GM15510 (cell line): Measurements from ENCODE around the gene HIP1R.

Experiments
- POLR2A ChIP-seq: IDR thresholded peaks from 3 replicates; pipeline ENCODE4 v1.6.1; 2011; ENCODE audit warnings: borderline replicate concordance; ENCODE audit not compliant: insufficient read length; ENCODE audit errors: extremely low read depth

HIP1R gene

DNA sequence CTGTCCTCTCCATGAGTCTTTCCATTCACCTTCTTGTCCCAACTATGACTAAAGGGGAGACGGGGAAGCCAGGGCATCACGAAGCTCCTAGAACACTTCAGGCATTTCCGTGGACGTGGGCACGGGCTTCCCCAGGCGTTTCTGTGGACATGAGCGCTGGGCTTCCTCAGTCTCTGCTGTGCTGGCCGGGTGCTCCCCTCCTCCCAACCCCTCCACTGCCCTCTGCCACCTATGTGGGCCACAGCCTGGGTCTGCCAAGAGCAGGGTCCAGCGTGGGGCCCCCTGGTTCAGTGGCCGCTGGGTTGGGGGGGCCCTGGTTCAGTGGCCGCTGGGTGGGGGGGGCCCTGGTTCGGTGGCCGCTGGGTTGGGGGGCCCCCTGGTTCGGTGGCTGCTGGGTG lies 14.8 kb downstream of the HIP1R start:
- TF ChIP-seq POLR2A, result no peak

DNA sequence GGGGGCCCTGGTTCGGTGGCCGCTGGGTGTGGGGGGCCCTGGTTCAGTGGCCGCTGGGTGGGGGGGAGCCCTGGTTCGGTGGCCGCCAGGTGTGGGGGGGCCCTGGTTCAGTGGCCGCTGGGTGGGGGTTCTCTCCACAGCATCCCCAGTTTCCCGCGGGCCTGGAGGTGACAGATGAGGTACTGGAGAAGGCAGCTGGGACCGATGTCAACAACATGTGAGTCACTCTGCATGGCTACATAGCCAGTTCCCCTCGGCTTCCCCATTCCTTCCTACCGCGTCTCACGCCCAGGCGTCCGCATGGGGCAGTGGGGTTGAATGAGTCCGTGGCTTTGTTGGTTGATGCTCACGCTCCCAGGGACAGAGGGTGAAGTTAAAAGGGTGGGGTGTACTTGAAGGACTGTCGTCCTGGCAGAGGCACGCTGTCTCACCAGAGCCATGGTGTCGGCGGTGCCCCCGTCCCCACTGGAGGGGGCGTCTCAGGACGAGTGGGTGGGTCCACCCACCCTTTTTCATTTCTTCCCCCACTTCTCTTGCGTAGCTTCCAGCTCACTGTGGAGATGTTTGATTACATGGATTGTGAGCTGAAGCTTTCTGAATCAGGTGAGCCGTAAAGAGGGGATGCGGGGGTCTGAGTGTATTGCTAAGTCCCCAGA lies 15.6 kb downstream of the HIP1R start:
- TF ChIP-seq POLR2A, result no peak

DNA sequence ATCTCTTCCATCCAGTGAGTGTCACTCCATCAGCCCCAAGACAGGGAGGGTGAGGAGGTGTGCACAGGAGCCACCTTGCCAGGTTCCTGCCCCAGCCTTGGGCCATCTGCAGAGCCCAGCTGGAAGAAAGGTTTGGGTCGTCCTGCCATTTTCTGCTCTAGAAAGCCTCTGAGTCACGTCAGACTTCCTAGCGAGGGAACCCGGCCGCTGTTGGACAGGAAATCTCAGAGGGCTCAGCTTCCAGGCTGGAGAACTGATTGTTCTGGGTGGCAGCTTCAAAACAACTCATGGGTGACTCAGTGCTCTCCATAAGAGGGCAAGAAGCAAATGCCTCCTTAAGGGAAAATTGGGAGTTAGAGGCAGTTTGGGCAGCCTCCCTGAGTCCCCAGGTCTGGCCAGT lies 16.6 kb downstream of the HIP1R start:
- TF ChIP-seq POLR2A, result no peak

DNA sequence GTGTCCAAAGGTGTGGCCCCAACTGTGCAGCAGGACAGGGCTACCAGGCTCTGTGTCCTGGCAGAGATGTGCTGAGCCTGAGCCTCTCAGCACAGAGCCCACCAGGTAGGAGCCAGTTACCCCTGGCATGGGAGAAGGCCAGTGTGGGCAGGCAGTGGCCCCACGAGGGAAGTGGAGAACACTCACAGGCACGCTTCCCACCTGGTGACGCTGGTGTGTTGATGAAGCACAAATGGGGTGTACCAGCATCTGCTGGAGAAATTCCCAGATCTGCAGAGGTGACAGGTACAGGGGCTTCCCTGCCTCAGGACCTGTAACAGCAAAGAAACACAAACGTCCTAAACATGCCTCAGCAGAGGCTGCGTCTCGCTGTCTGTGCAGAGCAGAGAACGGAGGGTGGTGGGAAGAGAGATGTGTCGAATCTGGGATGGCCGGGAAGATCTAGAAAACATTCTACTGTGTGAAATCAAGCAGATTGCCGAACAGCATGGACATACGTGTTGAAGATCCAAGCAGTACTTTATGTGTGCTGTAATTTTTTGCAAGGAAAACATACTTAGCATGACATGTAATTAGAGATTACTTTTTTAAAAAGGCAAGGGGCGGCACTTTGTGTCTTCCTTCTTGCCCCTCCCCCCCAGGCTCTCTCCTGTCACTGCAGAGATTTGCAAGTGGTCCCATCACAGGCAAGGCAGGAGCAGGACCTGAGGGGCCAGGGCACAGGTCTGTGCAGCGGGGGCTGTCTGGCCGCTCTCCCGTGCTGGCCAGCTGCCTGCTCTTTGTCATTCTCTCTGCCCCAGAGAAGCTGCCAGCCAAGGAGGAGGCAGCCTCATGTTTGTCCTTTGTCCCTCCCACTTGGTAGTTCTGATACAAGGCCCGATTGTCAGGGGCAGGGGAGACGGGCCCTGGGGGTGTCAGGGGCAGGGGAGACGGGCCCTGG lies 17.3 kb downstream of the HIP1R start:
- no peak for TF ChIP-seq POLR2A

DNA sequence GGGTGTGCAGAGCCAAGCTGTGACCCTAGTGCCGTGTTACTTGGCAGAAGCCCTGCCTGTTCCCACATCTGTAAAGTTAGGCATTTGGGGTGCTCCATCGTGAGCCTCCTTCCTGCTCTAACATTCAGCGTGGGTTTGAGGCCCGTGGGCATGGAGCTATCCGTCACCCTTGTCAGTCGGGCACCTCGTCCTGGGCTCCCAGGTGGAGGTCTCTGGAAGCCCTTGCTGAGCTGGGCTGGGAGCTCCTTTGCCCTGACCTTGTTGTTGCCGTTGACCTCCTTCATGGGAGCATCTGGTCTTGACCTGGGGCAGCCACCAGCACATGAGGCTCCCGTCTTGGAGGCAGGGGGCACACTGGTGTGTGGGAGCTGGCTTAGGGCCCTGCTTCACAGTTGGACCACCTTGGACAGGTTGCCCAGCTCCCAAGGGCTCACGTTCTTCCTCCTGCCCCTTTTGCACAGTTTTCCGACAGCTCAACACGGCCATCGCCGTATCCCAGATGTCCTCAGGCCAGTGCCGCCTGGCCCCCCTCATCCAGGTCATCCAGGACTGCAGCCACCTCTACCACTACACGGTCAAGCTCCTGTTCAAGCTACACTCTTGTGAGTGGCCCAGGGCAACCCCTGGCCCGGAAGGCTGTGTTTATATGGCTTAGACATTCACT lies 18.5 kb downstream of the HIP1R start:
- no peak for TF ChIP-seq POLR2A

DNA sequence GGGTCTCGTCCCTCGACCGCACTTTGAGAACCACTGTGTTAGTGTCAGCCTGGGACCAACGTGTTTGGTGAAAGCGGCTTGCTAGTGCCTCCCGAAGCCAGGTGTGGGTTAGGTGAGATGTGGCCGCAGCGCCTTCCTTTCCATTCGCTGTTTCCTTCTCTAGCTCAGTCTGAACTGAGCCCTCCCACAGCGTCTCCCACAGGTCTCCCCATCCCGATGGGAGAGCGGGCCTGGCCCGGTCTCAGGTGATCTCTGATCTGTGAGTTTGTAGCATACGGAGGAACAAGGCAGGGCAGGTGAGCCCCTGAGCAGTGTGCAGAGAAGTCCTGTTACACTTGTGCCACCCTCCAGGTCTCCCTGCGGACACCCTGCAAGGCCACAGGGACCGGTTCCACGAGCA lies 19.3 kb downstream of the HIP1R start:
- no peak for TF ChIP-seq POLR2A

DNA sequence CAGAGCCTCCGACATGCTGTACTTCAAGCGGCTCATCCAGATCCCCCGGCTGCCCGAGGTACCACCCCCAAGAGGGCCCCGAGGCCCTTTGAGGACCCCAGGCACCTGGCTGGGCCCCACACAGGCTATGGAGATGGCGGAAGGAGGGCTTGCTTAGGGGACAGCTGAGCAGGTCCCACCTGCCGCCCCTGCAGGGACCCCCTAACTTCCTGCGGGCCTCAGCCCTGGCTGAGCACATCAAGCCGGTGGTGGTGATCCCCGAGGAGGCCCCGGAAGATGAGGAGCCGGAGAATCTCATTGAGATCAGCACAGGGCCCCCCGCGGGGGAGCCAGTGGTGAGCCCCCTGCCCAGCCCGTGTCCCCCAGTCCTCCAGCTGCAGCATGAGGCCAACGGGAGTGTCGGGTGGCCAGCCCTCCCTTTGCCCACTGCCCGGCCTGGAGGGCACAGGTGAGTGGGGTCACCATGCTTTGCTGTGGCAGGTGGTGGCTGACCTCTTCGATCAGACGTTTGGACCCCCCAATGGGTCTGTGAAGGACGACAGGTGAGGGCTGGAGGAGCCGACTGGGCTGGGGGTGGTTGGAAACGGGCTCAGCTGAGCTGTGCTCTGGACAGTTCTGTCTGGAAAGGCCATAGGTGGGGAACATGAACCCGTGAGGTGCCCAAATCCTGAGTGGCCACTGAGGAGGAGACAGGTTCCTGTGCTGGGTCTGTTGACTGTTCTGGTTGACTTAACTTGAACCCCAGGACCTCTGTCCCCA lies 20.0 kb downstream of the HIP1R start:
- TF ChIP-seq POLR2A, result no peak

DNA sequence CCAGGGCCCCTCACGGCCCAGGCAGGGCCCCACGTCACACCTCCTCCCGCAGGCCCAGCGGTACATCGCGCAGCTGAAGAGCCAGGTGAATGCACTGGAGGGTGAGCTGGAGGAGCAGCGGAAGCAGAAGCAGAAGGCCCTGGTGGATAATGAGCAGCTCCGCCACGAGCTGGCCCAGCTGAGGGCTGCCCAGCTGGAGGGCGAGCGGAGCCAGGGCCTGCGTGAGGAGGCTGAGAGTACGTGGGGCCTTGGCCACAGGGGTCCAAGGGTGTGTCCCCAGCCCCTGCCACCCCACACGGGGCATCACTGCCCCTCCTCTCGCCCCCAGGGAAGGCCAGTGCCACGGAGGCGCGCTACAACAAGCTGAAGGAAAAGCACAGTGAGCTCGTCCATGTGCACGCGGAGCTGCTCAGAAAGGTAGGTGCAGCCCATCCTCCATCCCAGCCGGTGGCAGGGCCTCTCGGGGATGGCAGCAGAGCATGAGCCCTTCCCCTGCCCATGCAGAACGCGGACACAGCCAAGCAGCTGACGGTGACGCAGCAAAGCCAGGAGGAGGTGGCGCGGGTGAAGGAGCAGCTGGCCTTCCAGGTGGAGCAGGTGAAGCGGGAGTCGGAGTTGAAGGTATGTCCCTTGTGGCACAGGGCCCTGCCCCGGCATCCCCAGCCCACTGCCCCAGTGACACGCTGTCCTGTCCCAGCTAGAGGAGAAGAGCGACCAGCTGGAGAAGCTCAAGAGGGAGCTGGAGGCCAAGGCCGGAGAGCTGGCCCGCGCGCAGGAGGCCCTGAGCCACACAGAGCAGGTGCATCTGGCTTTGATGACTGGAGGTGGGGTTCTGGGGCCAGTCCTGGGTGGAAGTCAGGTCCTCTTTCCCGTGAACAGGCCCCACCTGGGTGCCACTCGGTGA lies 20.9 kb downstream of the HIP1R start:
- TF ChIP-seq POLR2A, result no peak

DNA sequence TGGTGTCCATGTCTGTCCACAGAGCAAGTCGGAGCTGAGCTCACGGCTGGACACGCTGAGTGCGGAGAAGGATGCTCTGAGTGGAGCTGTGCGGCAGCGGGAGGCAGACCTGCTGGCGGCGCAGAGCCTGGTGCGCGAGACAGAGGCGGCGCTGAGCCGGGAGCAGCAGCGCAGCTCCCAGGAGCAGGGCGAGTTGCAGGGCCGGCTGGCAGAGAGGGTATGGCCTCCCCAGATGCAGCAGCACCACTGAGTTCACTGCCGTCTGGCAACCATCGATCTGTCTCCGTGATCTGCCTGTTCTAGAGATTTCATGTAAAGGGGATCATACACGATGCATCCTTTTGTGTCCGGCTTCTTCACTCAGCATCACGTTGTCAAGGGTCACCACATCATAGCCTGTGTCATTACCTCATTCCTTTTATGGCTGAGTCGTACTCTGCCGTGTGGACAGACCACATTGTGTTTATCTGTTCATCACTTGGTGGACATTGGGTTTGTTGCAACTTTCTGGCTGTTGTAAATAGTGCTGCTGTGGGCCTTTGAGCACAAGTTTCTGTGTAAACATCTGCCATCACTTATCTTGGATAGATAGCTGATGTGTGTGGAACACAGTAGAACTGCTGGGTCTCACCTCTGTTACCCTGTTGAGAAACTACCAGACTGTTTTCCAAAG lies 21.9 kb downstream of the HIP1R start:
- TF ChIP-seq POLR2A, result no peak

DNA sequence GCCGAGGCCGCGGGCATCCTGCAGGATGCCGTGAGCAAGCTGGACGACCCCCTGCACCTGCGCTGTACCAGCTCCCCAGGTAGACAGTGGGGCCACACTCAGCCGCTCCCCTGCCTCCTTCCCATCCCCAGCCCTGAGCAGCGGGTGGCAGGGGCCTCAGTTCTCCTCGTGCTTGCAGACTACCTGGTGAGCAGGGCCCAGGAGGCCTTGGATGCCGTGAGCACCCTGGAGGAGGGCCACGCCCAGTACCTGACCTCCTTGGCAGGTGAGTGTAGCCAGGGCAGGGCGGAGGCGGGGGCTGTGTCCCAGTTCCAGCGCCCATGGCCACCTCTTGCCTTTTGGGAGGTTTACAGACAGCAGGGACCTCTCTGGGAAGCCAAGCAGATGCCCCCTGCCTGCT lies 22.9 kb downstream of the HIP1R start:
- no peak for TF ChIP-seq POLR2A

DNA sequence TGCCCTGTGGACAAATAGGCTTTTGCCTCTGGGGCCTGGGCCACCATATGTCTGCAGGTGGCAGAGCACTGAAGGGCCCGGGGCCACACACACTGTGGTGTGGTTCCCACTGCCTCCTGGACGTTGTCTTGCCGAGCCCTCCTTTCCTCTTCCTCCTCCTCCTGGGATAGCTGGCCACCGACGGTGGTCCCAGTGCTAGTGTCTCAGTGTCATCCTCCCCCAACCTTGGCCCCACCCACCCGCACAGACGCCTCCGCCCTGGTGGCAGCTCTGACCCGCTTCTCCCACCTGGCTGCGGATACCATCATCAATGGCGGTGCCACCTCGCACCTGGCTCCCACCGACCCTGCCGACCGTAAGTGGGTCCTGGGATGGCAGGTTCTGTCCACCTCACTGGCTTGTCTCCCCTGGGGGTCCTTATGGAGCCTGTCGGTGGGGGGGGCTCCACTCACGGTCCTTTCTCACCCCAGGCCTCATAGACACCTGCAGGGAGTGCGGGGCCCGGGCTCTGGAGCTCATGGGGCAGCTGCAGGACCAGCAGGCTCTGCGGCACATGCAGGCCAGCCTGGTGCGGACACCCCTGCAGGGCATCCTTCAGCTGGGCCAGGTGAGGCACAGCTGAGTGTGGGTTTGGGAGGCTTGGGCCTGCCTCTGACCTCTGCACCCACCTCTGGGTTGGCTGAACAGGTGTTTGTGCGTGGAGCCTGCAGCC lies 23.5 kb downstream of the HIP1R start:
- no peak for TF ChIP-seq POLR2A

DNA sequence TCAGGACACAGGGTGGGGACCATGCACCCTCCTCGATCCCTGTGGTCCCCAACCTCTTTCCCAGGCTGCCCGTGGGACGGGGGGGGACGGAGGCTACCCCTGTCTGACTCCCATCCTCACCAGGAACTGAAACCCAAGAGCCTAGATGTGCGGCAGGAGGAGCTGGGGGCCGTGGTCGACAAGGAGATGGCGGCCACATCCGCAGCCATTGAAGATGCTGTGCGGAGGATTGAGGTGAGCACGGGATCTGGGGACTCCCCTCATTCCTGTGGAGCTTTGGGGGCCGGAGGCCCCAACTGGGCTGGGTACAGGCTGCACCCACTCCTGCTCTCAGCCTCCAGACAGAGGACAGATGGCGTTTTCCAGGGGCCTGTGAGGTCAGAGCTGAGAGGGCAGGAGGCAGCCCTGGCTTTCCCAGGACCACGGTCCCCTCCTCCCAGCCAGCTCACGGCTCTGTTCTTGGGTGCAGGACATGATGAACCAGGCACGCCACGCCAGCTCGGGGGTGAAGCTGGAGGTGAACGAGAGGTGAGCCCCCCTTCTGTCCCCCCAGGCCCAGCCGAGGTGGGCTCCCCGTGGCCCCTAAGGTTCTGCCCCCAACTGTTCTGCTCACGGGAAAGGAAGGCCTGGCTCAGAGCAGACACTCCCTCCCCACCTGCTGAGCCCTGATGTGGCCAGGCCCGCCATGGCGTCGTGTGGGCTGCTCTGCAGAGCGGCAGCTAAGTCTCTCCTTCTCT lies 24.2 kb downstream of the HIP1R start:
- TF ChIP-seq POLR2A, result no peak
